ENCODE results near the gene PTPRD. TPM values are rescaled to one million over a fixed set of nuclear protein-coding genes. Genes with fewer than 3 reads are reported as not detected.
A peak's percentile ranks its signal among the peaks of the same experiment; 100 is the strongest.

The PTPRD gene
- total RNA-seq, 1 experiment from 2014 or later = 69.6 TPM

DNA sequence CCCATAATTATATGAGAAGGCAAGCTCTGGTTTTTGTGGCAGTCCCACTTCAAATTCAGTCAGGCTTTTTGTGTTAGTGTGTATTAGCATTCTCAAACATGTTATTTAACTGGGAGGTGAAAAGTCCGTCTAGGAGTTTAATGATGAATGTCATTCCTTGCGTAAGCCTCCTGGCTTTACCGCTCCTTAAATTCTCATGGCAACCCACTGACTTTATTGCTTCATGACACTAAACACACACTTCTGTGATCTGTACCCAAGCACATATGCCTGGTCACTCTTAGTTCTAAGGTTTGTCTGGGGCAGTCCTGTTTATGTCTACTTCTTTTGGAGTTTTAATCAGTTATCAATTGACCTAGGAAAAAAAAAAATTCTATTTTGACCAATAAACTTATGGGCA lies 2135.4 kb downstream of the PTPRD start:
- no peaks in the 10 kb centered on the region for H3K27me3 Mint-ChIP-seq (ENCODE audit: low read depth)
- H3K27ac Mint-ChIP-seq = peak overlapping the region; percentile 27; the same call in 1 of the 2 replicates
- ChIA-PET POLR2A (interaction anchor here (0.7 kb wide), 1 partner anchor 275 kb away, joined by 3 read pairs; no protein-coding TSS in a partner anchor), CTCF (no interaction called here)
- TF ChIP-seq, protein P1, sequence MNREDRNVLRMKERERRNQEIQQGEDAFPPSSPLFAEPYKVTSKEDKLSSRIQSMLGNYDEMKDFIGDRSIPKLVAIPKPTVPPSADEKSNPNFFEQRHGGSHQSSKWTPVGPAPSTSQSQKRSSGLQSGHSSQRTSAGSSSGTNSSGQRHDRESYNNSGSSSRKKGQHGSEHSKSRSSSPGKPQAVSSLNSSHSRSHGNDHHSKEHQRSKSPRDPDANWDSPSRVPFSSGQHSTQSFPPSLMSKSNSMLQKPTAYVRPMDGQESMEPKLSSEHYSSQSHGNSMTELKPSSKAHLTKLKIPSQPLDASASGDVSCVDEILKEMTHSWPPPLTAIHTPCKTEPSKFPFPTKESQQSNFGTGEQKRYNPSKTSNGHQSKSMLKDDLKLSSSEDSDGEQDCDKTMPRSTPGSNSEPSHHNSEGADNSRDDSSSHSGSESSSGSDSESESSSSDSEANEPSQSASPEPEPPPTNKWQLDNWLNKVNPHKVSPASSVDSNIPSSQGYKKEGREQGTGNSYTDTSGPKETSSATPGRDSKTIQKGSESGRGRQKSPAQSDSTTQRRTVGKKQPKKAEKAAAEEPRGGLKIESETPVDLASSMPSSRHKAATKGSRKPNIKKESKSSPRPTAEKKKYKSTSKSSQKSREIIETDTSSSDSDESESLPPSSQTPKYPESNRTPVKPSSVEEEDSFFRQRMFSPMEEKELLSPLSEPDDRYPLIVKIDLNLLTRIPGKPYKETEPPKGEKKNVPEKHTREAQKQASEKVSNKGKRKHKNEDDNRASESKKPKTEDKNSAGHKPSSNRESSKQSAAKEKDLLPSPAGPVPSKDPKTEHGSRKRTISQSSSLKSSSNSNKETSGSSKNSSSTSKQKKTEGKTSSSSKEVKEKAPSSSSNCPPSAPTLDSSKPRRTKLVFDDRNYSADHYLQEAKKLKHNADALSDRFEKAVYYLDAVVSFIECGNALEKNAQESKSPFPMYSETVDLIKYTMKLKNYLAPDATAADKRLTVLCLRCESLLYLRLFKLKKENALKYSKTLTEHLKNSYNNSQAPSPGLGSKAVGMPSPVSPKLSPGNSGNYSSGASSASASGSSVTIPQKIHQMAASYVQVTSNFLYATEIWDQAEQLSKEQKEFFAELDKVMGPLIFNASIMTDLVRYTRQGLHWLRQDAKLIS (CRISPR knock-in tag; IDR thresholded peaks at IDR 0.05; ENCODE audit: borderline replicate concordance) = no peak
- TF ChIP-seq, protein P2, sequence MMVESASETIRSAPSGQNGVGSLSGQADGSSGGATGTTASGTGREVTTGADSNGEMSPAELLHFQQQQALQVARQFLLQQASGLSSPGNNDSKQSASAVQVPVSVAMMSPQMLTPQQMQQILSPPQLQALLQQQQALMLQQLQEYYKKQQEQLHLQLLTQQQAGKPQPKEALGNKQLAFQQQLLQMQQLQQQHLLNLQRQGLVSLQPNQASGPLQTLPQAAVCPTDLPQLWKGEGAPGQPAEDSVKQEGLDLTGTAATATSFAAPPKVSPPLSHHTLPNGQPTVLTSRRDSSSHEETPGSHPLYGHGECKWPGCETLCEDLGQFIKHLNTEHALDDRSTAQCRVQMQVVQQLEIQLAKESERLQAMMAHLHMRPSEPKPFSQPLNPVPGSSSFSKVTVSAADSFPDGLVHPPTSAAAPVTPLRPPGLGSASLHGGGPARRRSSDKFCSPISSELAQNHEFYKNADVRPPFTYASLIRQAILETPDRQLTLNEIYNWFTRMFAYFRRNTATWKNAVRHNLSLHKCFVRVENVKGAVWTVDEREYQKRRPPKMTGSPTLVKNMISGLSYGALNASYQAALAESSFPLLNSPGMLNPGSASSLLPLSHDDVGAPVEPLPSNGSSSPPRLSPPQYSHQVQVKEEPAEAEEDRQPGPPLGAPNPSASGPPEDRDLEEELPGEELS (CRISPR knock-in tag; IDR thresholded peaks at IDR 0.05) = no peak
- TF ChIP-seq ESRRA (CRISPR knock-in tag; IDR thresholded peaks at IDR 0.05; ENCODE audit: borderline replicate concordance) (no peak), MXD4 (CRISPR knock-in tag; IDR thresholded peaks at IDR 0.05; ENCODE audit: borderline replicate concordance) (no peak), ZNF232 (CRISPR knock-in tag; IDR thresholded peaks at IDR 0.05) (no peak), PRDM15 (CRISPR knock-in tag; IDR thresholded peaks at IDR 0.05) (no peak), ZNF219 (CRISPR knock-in tag; IDR thresholded peaks at IDR 0.05; ENCODE audit: borderline replicate concordance) (no peak), NR1H2 (CRISPR knock-in tag; IDR thresholded peaks at IDR 0.05) (no peak), SP1 (CRISPR knock-in tag; conservative IDR thresholded peaks at IDR 0.05) (no peak), AR (CRISPR knock-in tag; IDR thresholded peaks at IDR 0.05) (no peak), ETV6 (CRISPR knock-in tag; IDR thresholded peaks at IDR 0.05) (no peak), NR3C1 (CRISPR knock-in tag; conservative IDR thresholded peaks at IDR 0.05; ENCODE audit: low read depth) (no peak), MYBL2 (CRISPR knock-in tag; IDR thresholded peaks at IDR 0.05) (no peak), ELF4 (CRISPR knock-in tag; IDR thresholded peaks at IDR 0.05; ENCODE audit: low read depth) (no peak), TP53 (CRISPR knock-in tag; IDR thresholded peaks at IDR 0.05) (no peak)
- TF ChIP-seq, protein P3, sequence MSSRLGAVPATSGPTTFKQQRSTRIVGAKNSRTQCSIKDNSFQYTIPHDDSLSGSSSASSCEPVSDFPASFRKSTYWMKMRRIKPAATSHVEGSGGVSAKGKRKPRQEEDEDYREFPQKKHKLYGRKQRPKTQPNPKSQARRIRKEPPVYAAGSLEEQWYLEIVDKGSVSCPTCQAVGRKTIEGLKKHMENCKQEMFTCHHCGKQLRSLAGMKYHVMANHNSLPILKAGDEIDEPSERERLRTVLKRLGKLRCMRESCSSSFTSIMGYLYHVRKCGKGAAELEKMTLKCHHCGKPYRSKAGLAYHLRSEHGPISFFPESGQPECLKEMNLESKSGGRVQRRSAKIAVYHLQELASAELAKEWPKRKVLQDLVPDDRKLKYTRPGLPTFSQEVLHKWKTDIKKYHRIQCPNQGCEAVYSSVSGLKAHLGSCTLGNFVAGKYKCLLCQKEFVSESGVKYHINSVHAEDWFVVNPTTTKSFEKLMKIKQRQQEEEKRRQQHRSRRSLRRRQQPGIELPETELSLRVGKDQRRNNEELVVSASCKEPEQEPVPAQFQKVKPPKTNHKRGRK (CRISPR knock-in tag; IDR thresholded peaks at IDR 0.05; ENCODE audit: borderline replicate concordance) = no peak
- TF ChIP-seq, protein P4, sequence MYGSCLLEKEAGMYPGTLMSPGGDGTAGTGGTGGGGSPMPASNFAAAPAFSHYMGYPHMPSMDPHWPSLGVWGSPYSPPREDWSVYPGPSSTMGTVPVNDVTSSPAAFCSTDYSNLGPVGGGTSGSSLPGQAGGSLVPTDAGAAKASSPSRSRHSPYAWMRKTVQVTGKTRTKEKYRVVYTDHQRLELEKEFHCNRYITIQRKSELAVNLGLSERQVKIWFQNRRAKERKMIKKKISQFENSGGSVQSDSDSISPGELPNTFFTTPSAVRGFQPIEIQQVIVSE (CRISPR knock-in tag; IDR thresholded peaks at IDR 0.05; ENCODE audit: borderline replicate concordance) = no peak
- H3K36me3 Mint-ChIP-seq = no peaks in the 10 kb centered on the region
- DNase-seq (ENCODE audit: low spot score) (no peak), ATAC-seq (no peak)
- peaks cover 16% of the 10 kb centered on the region for H3K4me1 Mint-ChIP-seq
- H3K4me3 Mint-ChIP-seq = no peak overlapping the region
- H3K9me3 Mint-ChIP-seq = peaks cover 4% of the 10 kb centered on the region
